NCI-H2196 (cell line): ENCODE results near the gene KBTBD2.
"Not testable (repeated sequence)": the region's sequence is repeated elsewhere in the genome, so short reads cannot be mapped to it uniquely, and the experiment has no call there.

Experiments used
- DNase-seq: peaks from one replicate; lab custom pipeline; 2025; ENCODE audit not compliant: unreplicated experiment; lab: John Stamatoyannopoulos, UW

The KBTBD2 gene

DNA sequence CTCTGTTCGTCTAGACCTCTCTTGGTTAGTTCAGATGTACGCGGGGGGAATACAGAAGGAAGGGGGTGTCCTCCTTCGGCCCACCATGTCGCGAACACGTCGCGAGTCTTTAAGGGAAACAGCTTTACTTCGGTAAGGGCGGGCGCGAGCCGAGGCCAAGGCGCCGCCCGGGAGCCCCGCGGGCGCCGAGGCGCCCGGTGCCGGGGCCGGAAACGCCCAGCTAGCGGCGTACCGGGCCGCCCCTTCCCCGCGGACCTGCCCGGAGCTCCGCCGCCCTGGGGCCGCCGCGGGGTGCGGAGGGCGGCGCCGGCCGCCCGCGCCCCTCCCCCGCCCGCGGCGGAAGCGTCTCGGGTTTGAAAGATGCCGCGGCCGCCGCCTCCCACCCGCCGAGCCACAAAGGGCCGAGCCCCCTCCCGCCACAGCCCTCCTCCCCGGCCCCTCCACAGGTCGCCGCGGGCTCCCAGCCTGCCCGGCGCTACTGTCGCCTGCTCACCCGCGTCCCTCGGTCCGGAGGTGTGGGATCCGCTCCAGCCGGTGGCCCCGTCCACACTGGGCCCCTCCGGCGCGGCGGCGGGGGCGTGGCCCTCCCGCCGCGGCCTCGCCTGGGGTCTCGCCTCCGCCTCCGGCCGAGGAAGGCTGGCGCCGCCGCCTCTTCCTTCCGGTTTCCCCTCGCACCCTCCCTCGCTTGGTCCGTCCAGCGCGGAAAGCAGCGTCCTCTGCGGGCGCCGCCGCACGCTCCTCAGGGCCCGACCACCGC lies at the start of gene KBTBD2:
Gene KBTBD2 (minus strand): TSS at position 718 of the 757 bp plus-strand sequence. CDS start 12,156 bp downstream, outside the sequence.
- peak; percentile 91 for DNase-seq

DNA sequence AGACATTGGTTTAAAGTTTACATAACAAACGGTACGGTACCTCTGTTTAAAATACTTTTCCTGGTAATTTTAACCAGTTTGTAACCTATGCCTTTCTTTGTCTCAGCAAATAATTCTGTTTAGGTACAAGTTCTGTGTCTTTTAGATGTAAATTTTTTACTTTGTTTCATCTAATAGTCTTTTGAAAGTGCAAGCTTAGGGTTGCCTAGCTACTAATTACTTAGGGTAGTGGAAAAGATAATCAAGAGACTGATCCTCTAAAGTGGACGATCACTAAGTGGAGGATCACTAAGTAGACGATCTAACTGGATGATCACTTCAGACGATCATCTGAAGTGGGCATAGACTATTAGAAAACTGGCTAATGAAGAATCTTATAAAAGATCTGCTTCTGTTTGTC lies 49.6 kb upstream of the KBTBD2 start:
- DNase-seq = no peak

DNA sequence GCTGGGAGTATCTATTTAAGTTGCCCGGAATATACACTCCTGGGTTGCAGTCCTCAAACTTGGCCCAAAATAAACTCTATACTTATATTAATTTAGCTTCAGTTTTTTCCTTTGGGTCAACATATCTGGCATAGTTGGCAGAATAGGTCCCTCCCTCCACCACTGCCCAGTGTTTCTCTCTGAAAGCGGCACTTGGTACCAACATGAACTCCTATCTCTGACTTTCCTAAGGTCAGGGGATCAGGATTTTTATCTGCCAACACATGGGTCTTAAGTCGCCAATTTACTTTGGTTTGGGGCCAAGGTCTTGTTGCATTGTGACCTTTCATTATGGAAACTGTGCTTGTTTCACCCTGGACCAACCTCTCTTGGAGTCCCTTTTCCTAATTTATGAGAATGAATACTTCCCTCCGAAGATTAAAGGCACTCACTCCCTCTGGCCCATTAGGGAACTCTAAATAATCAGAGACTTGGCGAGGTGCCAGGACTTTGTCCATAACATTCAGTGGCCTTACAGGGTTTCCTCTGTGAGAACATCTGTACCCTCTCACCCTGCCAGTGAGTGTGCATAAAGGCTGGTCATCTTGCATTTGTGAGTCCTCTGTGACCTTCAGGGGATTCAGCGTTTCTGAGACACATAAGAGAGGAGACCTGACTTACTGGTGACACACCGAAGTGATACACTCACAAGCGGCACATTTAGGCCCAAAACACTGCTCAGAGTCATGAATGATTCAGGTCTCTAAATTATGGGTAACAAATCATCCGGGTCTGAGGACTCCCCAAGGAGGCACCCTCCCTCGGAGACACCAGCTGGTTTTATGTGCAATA lies 46.0 kb upstream of the KBTBD2 start:
- DNase-seq = peak; percentile 47

DNA sequence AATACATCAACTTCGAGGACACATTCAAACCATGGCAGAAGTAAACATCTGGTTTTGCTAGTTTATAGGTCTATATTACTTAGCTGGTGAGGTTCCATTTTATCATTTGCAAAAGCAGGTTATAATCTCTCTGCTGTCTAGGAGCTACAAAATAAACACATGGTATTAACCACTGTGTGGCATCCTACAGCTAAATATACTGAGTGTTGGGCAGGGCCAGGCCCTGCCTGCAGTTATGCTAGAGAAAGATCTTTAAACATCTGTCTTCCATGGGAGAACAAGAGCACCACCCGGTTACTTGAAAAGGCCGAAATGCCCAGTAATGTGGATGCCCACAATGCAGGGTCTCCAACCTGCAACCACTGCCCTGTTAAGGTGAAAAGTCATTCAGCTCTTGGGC lies 45.1 kb upstream of the KBTBD2 start:
- DNase-seq = no peak

DNA sequence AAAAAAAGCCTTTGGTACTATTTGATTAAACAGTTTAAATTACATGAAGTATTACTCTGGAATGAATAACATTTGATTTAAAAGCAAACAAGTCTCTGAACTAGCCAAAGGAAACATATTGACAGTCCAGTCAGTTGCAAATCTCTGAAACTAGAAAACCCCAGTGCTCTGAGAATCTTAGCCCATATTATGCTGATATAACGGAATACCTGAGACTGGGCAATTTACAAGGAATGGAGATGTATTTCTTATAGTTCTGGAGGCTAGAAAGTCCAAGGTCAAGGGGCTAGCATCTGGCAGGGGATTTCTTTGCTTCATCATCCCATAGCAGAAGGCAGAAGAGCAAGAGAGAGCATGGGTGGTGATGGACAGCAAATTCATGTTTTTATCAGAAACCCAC lies 44.0 kb upstream of the KBTBD2 start:
- DNase-seq = no peak

DNA sequence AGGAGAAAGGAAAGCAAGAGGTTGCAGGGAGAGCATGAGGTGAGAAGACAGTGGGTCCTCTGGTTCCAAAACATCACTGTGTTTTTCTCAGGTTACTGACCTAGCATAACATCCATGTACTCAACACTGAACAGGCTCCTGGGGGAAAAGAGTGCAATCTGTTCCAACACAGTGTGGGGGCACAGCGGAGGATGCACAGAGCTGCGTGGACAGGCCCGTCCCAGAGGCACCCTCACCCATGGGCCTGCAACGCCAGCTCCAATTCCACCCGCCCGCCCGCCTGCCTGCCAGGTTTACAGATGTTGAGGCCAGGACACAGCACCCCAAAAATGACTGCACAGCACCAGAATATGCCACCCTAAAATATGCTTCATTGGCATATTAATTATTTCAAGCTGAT lies 38.8 kb upstream of the KBTBD2 start:
- no peak for DNase-seq

DNA sequence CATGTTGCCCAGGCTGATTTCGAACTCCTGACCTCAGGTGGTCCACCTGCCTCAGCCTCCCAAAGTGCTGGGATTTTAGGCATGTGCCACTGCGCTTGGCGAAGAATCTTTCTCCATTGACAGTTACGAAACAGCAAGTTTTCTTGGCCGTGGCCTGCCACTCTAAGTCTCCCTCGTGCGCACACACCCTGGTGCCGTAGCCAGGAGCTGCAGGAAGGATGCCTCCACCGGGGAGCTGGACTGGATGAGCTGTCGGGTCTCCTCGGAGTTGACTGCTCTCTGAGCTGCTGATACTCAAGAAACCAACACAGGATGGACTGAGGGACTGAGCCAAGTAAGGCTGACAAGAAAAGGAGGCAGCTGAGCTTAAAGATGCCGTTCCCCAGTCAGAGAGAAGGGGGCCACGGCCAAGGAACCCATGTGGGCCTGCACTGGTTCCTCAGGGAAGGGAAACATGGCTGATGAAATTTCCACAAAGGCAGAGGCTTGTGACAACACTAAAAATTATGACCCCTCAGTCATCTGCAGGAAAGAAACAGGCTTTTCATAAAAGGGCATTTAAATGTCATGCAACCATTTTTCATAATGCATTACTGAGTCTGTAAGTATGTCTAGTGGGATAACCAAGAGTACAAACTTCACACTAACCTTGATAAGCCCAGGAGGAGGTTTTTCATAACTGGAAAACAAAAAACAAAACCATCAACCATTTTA lies 38.0 kb upstream of the KBTBD2 start:
- DNase-seq = no peak

DNA sequence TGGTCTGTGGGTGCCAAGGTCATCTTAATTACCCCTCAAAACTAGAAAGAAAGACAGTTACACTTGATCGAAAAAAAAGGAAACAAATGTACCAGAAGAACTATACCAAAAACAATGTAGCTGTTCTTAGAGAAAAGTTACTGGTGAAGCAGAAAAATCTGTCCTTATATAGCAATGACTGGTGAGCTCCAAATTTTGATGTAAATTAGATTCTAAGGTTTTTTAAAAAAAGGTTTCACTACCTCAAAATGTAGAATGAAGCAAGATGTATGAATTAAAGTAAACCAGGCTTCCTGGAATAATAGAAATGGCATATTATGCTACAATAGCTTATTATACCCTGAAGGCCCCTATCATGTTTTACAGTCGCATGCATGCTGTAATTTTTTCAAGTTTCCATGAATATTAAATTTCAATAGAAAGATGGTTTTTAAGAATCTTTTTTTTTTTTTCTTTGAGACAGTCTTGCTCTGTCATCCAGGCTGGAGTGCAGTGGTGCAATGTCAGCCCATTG lies 37.3 kb upstream of the KBTBD2 start:
- no peak for DNase-seq

DNA sequence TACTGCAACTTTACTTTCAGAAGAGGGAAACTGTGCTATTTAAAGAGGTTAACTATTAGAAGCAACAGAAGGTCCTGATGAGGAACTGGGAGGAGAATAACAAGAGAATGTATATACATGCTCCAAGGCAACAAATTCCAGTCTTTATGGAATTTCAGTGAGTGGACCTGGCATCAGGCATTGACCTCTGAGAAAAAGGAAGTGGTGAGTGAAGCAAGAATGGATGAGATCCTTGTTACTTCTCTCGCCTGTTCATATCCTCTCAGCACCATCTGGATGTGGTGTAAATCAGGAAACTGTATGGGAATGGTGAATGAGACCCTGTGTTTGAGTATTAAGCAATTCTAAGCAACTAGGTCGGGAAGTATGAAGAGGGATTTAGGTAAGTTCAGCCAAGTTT lies 30.3 kb upstream of the KBTBD2 start:
- no peak for DNase-seq

DNA sequence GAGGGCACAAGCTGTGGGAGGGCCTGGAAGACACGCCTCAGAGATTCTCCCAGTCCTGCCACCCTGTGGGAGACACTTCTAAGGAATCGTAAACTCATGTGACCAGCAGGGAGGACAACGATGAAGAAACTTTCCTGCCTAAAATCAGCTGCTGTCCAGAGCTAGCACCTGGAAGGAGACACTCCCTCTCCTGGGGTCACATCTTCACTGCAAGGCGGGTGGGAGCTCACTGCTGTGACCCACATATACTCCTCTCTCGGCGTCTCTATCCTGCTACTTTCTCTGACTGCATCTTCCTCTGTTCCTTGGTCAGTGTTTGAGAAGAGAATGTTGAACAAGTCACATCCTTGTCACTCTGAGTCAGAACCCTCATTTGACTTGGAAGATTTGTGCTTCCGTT lies 25.4 kb upstream of the KBTBD2 start:
- not testable (repeated sequence) for DNase-seq

DNA sequence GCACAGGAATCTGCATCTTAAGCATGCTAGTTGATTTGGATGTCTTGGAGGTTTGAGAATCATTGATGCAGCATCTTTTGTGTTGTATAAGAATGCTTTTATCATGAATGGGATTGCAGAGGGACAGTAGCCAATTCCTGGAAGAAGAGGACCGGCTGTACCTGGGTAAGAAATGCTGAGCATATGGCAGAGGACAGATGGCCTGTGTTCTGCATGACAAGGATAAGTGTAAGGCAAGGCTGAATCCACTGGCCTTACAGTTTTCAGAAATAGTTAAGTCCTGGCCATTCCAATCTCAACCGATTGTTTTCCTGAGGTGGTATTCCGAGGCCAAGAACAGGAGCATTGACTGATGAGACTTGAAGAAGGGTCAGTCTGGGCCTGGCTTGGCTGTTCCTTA lies 24.4 kb upstream of the KBTBD2 start:
- DNase-seq = no peak

DNA sequence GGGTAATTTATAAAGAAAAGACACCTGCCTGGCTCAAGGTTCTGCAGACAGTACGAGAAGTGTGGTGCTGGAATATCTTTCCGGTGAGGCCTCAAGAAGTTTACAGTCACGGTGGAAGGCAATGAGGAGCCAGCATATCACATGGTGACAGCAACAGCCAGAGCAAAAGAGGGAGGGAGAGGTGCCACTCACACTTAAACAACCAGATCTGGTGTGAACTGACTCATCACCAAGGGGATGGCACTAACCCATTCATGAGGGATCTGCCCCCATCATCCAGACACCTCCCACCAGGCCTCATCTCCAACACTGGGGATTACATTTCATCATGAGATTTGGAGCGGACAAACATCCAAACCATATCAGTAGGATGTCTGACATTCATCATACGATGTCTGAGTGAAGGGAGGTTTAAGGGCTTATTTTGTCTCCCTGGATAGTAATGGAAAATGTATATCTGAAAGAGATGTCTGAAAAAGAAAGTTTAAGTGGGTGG lies 23.5 kb upstream of the KBTBD2 start:
- DNase-seq = no peak

DNA sequence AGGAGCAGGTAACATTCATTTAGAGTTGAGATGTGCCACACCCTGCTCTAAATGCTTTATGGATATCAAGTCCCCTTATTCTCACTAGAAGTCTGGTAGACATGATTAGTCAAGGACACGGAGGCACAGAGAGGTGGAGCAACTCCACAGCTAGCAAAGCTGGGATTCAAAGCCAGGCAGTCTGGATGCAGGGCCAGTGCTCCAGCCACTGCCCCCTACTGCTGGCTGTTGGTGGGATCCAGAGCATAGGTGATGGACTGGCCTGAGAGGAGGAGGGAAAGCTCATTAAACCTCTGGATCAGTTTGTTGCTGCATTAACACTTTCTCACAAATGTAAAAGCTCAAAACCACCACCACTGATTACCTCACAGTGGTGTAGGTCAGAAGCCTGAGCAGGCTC lies 22.6 kb upstream of the KBTBD2 start:
- no peak for DNase-seq

DNA sequence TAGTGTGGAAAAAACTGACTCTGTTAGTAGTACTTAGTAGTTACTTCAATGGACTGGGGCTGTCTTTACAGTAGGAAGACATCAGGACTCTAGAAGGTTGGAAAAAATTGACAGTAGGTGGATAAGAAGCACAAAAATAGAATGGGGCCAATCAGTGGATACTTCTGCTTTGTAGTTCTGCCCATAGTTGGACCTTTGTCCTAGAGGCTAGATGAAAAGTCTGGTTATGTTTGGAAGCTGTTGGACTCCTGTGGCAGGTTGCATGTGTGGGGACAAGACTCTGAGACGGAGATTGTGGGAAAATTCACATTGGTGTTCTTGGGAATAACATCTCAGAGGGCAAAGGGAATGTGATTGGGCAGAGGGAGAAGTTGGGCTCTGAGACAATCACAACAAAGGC lies 18.6 kb upstream of the KBTBD2 start:
- DNase-seq = no peak

DNA sequence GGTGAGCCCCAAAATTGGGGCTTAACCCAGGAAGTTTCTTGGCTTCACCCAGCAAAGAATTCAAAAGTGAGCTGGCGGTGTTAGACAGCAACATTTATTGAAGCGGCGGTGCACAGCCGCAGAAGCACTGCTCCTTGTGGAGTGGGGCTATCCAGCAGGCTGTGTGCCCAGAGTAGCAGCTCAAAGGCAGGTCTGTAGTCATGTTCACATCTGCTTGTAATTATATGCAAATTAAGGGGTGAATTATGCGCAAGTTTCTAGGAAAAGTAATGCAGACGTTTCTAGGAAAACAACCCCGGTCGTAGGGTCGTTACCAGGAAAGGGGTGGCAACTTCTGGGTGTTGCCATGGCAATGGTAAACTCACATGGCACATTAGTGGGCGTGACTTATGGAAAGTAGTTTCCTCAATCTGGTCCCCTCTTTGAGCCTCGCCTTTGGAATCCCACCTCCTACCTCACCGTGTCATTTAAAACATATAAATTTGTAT lies 13.7 kb upstream of the KBTBD2 start:
- DNase-seq = no peak

DNA sequence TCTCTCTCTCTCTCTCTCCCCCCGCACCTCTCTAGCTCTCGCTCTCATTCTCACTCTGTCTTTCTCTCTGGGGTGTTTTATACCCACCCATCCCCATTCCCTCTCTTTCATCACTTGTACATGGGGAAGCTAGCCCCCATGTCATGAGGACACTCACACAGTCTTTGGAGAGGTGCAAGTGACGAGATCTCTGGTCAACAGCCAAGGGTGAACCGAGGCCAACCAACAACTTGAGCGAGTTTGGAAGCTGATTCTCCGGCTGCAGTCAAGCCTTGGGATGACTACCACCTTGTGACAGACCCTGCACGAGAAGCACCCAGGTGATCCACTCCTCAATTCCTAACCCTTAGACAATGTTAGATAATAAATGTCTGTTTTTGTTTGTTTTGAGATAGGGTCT lies 10.1 kb upstream of the KBTBD2 start:
- DNase-seq = no peak

DNA sequence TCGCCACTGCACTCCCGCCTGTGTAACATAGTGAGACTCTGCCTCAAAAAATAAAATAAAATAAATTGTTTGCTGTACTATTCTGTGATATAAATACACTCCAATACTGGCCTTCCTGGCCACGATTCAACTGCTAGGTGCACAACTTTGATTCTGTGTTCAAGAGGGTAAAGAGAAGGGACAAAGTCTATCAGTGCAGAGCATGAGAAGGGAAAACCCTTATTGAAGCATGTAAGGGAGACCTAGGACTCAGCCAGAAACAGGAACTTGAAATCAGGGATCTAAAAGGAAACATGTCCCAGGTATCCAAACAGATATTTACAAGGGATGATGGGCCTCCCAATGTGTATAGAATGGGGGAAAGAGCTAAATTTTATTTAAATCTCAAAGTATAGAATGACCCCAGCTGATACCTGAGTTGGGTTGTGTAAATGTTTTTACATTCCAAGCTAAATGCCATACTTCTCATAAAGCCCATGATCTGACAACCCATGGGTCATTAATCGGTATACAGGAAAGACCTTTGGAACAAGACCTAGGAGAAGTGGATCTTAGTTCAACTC lies 9.0 kb upstream of the KBTBD2 start:
- no peak for DNase-seq

DNA sequence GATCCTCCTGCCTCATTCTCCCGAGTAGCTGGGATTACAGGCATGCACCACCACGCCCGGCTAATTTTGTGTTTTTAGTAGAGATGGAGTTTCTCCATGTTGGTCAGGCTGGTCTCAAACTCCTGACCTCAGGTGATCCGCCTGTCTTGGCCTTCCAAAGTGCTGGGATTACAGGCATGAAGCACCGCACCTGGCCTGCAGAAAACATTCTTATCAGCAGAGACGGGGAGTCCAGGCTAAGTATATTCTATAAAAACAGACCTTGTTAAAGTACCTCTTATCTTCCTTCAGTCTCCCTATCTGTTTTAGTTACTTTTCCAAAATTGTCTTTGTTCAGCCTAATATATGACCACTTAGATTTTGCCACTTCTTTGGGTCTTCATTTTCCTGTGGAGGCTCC lies 5.8 kb upstream of the KBTBD2 start:
- not testable (repeated sequence) for DNase-seq

DNA sequence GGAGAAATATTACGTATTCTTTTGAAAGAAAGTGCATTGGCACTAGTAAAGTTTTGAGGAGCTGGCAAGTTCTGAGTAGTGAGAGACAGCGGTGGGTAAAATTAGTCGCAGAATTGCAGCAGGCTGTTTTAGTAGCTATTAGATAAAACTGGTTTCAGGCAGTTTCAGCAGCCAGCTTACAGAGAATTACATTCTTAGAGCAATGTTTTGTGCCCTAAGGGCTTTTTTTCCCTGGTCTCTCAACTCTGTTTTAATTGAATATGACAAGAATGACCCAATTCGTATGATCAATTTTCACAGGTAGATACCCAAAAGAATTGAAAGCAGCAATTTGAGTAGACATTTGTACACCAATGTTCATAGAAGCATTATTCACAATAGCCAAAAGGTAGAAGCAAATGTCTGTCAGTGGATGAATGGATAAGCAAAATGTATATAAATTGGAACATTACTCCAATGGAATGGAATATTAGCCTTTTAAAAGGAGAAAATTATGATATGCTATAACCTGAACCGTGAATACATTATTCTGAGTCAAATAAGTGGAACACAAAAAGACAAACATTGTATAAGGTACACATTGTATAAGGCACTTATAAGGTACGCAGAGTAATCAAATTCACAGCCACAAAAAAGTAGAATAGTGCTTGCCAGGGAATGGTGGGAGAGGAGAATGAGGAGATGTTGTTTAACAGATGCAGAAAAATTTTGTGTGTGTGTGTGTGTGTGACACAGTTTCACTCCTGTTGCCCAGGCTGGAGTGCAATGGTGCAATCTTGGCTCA lies 5.2 kb upstream of the KBTBD2 start:
- no peak for DNase-seq

DNA sequence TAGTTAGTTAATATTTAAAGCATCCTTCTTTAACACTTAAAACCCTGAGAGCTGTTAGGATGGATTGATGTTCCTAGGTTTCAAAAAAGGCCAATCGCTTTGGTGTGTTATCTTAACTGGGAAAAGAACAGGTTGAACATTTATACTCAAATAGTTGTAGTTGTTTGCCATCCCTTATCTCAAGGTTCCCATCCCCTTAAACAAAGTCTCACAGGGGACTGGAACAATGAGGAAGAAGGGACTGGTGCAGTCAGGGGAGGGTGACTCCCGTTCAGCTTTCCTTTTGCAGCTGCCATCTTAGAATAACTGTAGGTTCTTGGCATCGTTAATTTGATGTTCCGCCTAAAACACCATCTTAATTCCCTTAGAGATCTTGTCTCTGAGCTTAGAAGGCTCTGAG lies 2.6 kb upstream of the KBTBD2 start:
- DNase-seq = no peak
